Keratinocyte (primary cell): ENCODE results near the gene APOBEC4.

Experiments
- EZH2 ChIP-seq: IDR thresholded peaks from one replicate; pipeline ENCODE4 v1.6.1; 2012; ENCODE audit warnings: inconsistent platforms, mild to moderate bottlenecking, low read length, moderate library complexity
- TF ChIP-seq, protein P1 (sequence below), 3 experiments: IDR thresholded peaks in 1 of 3; conservative IDR thresholded peaks in 1 of 3; optimal IDR thresholded peaks in 1 of 3; 2 replicates in 2 of 3; 3 replicates in 1 of 3; pipeline versions ENCODE3 to v1.5.1; 2011; ENCODE audit warnings: low read length in 3 of 3, mild to moderate bottlenecking in 3 of 3, moderate library complexity in 2 of 3, control low read depth in 1 of 3, inconsistent platforms in 1 of 3; ENCODE audit not compliant: insufficient read depth in 2 of 3; ENCODE audit errors: extremely low read depth in 1 of 3

DNA sequence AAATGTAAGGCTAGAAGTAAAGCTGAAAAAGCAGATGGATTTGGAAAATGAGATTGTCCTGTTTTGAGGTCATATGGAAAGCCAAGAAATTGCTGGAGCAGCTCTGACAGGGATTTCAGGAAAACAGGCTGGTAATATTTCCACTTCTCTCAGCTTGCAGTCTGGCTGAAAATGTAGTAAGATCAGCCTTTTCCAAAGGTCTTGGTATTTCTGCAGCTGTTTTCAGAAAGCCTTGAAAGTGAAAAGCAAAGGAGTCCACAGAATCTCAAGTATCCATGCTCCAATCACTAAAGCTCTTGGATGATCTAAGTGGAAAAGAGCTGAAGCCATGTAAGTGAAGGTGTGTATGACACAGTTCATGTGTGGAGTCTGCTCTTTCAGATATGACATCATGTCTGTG lies 41.6 kb upstream of the APOBEC4 start:
- TF ChIP-seq, protein P1, sequence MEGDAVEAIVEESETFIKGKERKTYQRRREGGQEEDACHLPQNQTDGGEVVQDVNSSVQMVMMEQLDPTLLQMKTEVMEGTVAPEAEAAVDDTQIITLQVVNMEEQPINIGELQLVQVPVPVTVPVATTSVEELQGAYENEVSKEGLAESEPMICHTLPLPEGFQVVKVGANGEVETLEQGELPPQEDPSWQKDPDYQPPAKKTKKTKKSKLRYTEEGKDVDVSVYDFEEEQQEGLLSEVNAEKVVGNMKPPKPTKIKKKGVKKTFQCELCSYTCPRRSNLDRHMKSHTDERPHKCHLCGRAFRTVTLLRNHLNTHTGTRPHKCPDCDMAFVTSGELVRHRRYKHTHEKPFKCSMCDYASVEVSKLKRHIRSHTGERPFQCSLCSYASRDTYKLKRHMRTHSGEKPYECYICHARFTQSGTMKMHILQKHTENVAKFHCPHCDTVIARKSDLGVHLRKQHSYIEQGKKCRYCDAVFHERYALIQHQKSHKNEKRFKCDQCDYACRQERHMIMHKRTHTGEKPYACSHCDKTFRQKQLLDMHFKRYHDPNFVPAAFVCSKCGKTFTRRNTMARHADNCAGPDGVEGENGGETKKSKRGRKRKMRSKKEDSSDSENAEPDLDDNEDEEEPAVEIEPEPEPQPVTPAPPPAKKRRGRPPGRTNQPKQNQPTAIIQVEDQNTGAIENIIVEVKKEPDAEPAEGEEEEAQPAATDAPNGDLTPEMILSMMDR (optimal IDR thresholded peaks at IDR 0.05 in 1 of 3, IDR thresholded peaks at IDR 0.05 in 1 of 3, conservative IDR thresholded peaks at IDR 0.05 in 1 of 3; ENCODE audit: extremely low read depth in 1 of 3, insufficient read depth in 2 of 3, low read length in 3 of 3), result no peak
- no peak for TF ChIP-seq EZH2
